SK-N-SH (cell line): ENCODE results near the gene WIF1.

Experiments used
- ELF1 ChIP-seq: IDR thresholded peaks from 2 replicates; pipeline ENCODE4 v1.4.0; 2012
- GABPA ChIP-seq: IDR thresholded peaks from 2 replicates; pipeline ENCODE4 v1.4.0; 2012; ENCODE audit warnings: low read depth, mild to moderate bottlenecking
- NRF1 ChIP-seq: IDR thresholded peaks from 2 replicates; pipeline ENCODE4 v1.6.1; 2012; ENCODE audit warnings: low read depth, mild to moderate bottlenecking, low read length
- POLR2AphosphoS5 ChIP-seq: IDR thresholded peaks from 2 replicates; pipeline ENCODE4 v1.6.1; 2012; ENCODE audit warnings: low read depth, low read length
- RAD21 ChIP-seq: IDR thresholded peaks from 2 replicates; pipeline ENCODE4 v1.6.1; 2012; ENCODE audit warnings: mild to moderate bottlenecking, low read length
- RCOR1 ChIP-seq: fragments of 150-350 bp; IDR thresholded peaks from 2 replicates; pipeline ENCODE4 v1.6.1; 2017; ENCODE audit warnings: antibody characterized with exemption, low read length
- REST ChIP-seq: IDR thresholded peaks from 2 replicates; pipeline ENCODE4 v1.6.1; 2012; ENCODE audit warnings: mild to moderate bottlenecking, low read depth, low read length, moderate library complexity
- USF1 ChIP-seq: IDR thresholded peaks from 2 replicates; pipeline ENCODE4 v1.4.0; 2012; ENCODE audit warnings: low read depth, borderline replicate concordance
- USF2 ChIP-seq: fragments of 150-350 bp; IDR thresholded peaks from 2 replicates; pipeline ENCODE4 v1.6.1; 2017; ENCODE audit warnings: antibody characterized with exemption, low read length, low read depth, borderline replicate concordance
- YY1 ChIP-seq: IDR thresholded peaks from 2 replicates; pipeline ENCODE4 v1.4.0; 2012; ENCODE audit warnings: low read depth, mild to moderate bottlenecking
- TF ChIP-seq, protein P1 (sequence below): fragments of 200-600 bp; sonication (generic); IDR thresholded peaks from 2 replicates; pipeline ENCODE4 v1.6.1; 2017; ENCODE audit warnings: antibody characterized with exemption, mild to moderate bottlenecking, moderate library complexity

GRCh38 chr12:65082406-65082805 is 38.7 kb downstream of the WIF1 start:
- TF ChIP-seq USF2 (no peak), NRF1 (no peak), RCOR1 (no peak), ELF1 (no peak), POLR2AphosphoS5 (no peak), GABPA (no peak), REST (no peak), USF1 (no peak), YY1 (no peak), RAD21 (no peak)
- TF ChIP-seq, protein P1, sequence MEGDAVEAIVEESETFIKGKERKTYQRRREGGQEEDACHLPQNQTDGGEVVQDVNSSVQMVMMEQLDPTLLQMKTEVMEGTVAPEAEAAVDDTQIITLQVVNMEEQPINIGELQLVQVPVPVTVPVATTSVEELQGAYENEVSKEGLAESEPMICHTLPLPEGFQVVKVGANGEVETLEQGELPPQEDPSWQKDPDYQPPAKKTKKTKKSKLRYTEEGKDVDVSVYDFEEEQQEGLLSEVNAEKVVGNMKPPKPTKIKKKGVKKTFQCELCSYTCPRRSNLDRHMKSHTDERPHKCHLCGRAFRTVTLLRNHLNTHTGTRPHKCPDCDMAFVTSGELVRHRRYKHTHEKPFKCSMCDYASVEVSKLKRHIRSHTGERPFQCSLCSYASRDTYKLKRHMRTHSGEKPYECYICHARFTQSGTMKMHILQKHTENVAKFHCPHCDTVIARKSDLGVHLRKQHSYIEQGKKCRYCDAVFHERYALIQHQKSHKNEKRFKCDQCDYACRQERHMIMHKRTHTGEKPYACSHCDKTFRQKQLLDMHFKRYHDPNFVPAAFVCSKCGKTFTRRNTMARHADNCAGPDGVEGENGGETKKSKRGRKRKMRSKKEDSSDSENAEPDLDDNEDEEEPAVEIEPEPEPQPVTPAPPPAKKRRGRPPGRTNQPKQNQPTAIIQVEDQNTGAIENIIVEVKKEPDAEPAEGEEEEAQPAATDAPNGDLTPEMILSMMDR, result no peak
